Measurements from ENCODE around the gene PALD1. TPM values are rescaled to one million over a fixed set of nuclear protein-coding genes. Genes with fewer than 3 reads are reported as not detected.

The PALD1 gene
- polyA plus RNA-seq, 2 of the 4 experiments (the other 2 are of a cell fraction): 3.6 to 5.5 TPM

DNA sequence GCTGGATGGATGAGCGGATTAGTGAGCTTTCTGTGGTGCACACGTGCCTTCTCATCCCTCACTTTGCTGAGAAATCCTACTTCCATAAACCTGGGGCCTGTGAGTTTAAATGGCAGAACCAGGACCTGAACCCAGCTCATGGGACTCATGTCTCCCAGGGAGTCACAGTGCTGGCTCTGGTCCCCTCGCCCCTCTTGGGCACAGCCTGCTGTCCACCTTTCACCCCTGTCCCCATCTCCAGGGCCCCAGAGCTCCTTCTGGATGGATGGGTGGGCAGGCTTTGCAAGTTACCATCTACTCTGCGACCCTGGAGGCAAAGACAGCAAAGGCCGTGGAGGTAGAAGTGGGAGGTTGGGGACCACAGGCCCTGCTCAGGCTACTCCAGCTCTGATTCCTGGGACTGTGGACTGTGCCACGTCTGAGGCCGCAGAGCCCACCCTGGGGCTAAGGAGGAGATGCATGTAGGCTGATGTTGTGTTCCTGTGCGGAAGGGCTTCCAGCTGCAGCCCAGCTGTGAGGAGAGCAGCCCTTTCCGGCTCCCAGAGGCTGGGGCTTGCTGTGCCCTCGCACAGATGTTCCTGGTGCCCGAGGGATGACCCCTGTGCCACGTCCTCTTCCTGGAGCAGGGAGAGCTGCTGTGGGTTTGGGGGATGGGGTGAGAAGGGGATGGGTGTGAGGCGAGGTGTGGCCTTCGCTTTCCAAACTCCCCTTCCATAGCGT is 83.6 kb downstream of the PALD1 start:
- ATAC-seq: no peak
- H3K4me1 ChIP-seq: no peaks in the 10 kb centered on the region
- ChIA-PET POLR2A (no interaction called here), CTCF (interaction anchor here (0.9 to 6.3 kb wide), 5 partner anchors 8 to 196 kb away, joined by 3 to 63 read pairs (median 4); no protein-coding TSS in a partner anchor)
- H3K4me3 ChIP-seq: no peak overlapping the region
- no peak overlapping the region for H3K27ac ChIP-seq
- no peak for DNase-seq (ENCODE audit: low read depth in 1 of 2, low spot score in 1 of 2)
- no peak overlapping the region for H3K4me2 ChIP-seq
- TF ChIP-seq KDM5A (IDR thresholded peaks at IDR 0.05) (no peak), CBX2 (IDR thresholded peaks at IDR 0.05; ENCODE audit: borderline replicate concordance, low read depth) (no peak)
- TF ChIP-seq, protein P1, sequence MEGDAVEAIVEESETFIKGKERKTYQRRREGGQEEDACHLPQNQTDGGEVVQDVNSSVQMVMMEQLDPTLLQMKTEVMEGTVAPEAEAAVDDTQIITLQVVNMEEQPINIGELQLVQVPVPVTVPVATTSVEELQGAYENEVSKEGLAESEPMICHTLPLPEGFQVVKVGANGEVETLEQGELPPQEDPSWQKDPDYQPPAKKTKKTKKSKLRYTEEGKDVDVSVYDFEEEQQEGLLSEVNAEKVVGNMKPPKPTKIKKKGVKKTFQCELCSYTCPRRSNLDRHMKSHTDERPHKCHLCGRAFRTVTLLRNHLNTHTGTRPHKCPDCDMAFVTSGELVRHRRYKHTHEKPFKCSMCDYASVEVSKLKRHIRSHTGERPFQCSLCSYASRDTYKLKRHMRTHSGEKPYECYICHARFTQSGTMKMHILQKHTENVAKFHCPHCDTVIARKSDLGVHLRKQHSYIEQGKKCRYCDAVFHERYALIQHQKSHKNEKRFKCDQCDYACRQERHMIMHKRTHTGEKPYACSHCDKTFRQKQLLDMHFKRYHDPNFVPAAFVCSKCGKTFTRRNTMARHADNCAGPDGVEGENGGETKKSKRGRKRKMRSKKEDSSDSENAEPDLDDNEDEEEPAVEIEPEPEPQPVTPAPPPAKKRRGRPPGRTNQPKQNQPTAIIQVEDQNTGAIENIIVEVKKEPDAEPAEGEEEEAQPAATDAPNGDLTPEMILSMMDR (IDR thresholded peaks at IDR 0.05): no peak
- TF ChIP-seq, protein P2, sequence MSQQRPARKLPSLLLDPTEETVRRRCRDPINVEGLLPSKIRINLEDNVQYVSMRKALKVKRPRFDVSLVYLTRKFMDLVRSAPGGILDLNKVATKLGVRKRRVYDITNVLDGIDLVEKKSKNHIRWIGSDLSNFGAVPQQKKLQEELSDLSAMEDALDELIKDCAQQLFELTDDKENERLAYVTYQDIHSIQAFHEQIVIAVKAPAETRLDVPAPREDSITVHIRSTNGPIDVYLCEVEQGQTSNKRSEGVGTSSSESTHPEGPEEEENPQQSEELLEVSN (IDR thresholded peaks at IDR 0.05; ENCODE audit: borderline replicate concordance, low read depth): no peak
- no peak for FAIRE-seq
- H3K9me3 ChIP-seq: no peaks in the 10 kb centered on the region
- WGBS (ENCODE audit: missing lambda C conversion rate): 88% methylated on average over 11 of the region's 15 CpGs

DNA sequence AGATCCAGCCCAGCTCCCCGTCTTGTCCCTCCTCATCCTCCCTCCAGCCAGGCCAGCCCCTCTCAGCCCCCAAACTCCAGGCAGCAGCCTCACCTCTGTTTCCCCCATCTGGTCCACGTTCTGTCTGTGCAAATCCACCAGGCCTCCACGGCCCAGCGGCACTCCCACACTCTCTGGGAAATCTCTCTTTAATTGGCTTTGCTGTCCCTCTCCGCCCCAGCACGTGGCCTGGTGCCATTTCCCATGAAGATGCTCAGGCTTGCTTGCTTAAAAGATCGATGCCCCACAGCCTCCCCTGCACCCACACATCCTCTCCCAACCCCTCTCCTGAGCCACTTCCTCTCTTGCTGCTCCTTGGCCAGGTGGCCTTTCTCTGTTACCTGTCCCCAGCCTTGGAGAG is 84.7 kb downstream of the PALD1 start:
- DNase-seq (ENCODE audit: low read depth in 1 of 2, low spot score in 1 of 2) (no peak), FAIRE-seq (no peak), ATAC-seq (no peak)
- no peaks in the 10 kb centered on the region for H3K4me1 ChIP-seq
- WGBS (ENCODE audit: missing lambda C conversion rate): 87% methylated on average over 7 of the region's 7 CpGs
- H3K4me2 ChIP-seq: no peak overlapping the region
- no peak overlapping the region for H3K27ac ChIP-seq
- H3K4me3 ChIP-seq: no peak overlapping the region
- CTCF ChIA-PET: interaction anchor here (5.4 to 6.3 kb wide), 2 partner anchors 13 to 195 kb away, joined by 45 to 63 read pairs; no protein-coding TSS in a partner anchor
- POLR2A ChIA-PET: no interaction called here
- TF ChIP-seq ZC3H11A (IDR thresholded peaks at IDR 0.05) (no peak), FOSB (CRISPR knock-in tag; IDR thresholded peaks at IDR 0.05) (no peak), NPAS2 (CRISPR knock-in tag; IDR thresholded peaks at IDR 0.05; ENCODE audit: borderline replicate concordance) (no peak), HEYL (CRISPR knock-in tag; IDR thresholded peaks at IDR 0.05) (no peak), MAZ (IDR thresholded peaks at IDR 0.05; ENCODE audit: borderline replicate concordance, low read depth, low read length) (no peak), TP53 (CRISPR knock-in tag; IDR thresholded peaks at IDR 0.05) (no peak), CBX8 (IDR thresholded peaks at IDR 0.05) (no peak), HDAC2 (IDR thresholded peaks at IDR 0.05) (no peak)
- TF ChIP-seq, protein P3, sequence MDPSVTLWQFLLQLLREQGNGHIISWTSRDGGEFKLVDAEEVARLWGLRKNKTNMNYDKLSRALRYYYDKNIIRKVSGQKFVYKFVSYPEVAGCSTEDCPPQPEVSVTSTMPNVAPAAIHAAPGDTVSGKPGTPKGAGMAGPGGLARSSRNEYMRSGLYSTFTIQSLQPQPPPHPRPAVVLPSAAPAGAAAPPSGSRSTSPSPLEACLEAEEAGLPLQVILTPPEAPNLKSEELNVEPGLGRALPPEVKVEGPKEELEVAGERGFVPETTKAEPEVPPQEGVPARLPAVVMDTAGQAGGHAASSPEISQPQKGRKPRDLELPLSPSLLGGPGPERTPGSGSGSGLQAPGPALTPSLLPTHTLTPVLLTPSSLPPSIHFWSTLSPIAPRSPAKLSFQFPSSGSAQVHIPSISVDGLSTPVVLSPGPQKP (IDR thresholded peaks at IDR 0.05; ENCODE audit: low read depth, low read length): no peak
- no peaks in the 10 kb centered on the region for H3K9me3 ChIP-seq

DNA sequence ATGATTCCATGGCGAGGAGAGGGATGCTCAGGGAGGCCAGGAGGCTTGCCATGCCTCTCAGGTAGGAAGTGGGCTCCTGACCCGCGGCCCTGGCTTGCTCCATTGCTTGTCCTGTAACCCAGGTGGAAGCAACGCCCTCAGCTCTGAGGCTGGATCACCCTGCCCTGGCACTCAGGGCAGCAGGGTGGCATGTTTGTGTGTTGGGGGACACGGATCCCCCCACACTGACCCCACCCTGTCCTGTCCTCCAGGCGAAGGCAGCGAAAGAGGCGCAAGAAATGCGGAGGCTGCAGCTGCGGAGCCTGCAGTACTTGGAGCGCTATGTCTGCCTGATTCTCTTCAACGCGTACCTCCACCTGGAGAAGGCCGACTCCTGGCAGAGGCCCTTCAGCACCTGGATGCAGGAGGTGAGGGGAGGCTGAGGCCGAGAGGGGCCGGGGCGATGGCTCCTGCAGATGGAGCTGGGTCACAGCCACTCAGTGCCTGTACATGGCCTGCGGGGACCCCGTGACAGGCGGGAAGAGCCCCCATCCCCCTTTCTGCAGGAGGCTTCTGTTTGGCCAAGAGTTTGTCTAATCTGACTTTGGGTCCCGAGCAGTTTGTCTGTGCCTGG is 85.7 kb downstream of the PALD1 start:
- Histone ChIP-seq H3K4me3 (no peak overlapping the region), H3K4me2 (no peak overlapping the region), H3K9me3 (no peaks in the 10 kb centered on the region), H3K27ac (no peak overlapping the region), H3K4me1 (no peaks in the 10 kb centered on the region)
- ATAC-seq (no peak), DNase-seq (ENCODE audit: low read depth in 1 of 2, low spot score in 1 of 2) (no peak), FAIRE-seq (no peak)
- CTCF ChIA-PET: interaction anchor here (1.9 to 2.9 kb wide), 2 partner anchors 9 to 15 kb away, joined by 4 to 14 read pairs; no protein-coding TSS in a partner anchor
- TF ChIP-seq HDAC2 (IDR thresholded peaks at IDR 0.05) (no peak), SREBF2 (IDR thresholded peaks at IDR 0.05) (no peak), TFCP2L1 (CRISPR knock-in tag; IDR thresholded peaks at IDR 0.05) (no peak), HOXB13 (CRISPR knock-in tag; IDR thresholded peaks at IDR 0.05; ENCODE audit: low read depth) (no peak), RAD21 (conservative IDR thresholded peaks at IDR 0.05 in 1 of 2, IDR thresholded peaks at IDR 0.05 in 1 of 2) (no peak)
- POLR2A ChIA-PET: no interaction called here
- WGBS (ENCODE audit: missing lambda C conversion rate): 94% methylated on average over 11 of the region's 21 CpGs

Data from A549 (cell line).